ENCODE results near the gene UQCR10. TPM values are rescaled to one million over a fixed set of nuclear protein-coding genes. Genes with fewer than 3 reads are reported as not detected.

The UQCR10 gene
- total and polyA plus RNA-seq, 8 donors, result 2.0 to 307 (median 96.9) TPM

- TF ChIP-seq, protein P1, sequence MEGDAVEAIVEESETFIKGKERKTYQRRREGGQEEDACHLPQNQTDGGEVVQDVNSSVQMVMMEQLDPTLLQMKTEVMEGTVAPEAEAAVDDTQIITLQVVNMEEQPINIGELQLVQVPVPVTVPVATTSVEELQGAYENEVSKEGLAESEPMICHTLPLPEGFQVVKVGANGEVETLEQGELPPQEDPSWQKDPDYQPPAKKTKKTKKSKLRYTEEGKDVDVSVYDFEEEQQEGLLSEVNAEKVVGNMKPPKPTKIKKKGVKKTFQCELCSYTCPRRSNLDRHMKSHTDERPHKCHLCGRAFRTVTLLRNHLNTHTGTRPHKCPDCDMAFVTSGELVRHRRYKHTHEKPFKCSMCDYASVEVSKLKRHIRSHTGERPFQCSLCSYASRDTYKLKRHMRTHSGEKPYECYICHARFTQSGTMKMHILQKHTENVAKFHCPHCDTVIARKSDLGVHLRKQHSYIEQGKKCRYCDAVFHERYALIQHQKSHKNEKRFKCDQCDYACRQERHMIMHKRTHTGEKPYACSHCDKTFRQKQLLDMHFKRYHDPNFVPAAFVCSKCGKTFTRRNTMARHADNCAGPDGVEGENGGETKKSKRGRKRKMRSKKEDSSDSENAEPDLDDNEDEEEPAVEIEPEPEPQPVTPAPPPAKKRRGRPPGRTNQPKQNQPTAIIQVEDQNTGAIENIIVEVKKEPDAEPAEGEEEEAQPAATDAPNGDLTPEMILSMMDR (IDR thresholded peaks at IDR 0.05), result no peak
- TF ChIP-seq POLR2A (IDR thresholded peaks at IDR 0.05) (no peak), EP300 (IDR thresholded peaks at IDR 0.05) (no peak), POLR2AphosphoS5 (IDR thresholded peaks at IDR 0.05) (no peak)
- Histone ChIP-seq H3K27ac (no peak overlapping the region), H3K4me3 (no peak overlapping the region), H3K27me3 (peaks cover 16 to 95% (median 43%) of the 10 kb centered on the region in 3 donors), H3K4me1 (peaks cover 9 to 26% (median 22%) of the 10 kb centered on the region in 4 donors), H3K9me3 (no peaks in the 10 kb centered on the region), H3K36me3 (no peaks in the 10 kb centered on the region)
- DNase-seq, result no peak
- intact Hi-C loops (cut with DNase I; ENCODE audit: low total_unique reads), result no loop called here
- WGBS, 5 donors, result 81 to 85% (median 83%) methylated on average over 14 to 16 of the region's 16 CpGs
Observed at GRCh38 chr22:29722587-29722986, 44.6 kb upstream of the UQCR10 start.

DNA sequence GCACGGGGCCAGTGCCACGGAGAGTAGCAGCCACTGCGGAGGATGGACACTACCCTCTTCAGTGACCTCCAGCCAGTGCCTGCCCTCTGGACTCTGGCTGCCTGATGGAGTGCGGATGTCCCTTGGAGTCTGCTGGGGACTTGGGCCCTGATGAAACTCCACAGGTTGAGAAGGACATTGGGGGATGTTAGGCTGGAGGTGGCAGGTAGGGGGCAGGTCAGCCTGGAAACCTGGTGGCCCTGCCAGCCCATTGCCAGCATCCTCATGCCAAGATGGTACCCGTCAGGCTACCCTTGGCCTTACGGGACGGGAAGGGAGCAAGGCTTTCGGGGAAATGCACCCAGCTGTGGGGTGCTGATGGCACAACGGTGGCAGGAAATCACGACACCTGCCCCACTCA is 43.4 kb upstream of the UQCR10 start:
- Histone ChIP-seq H3K9me3 (no peaks in the 10 kb centered on the region), H3K27me3 (peaks cover 16 to 83% (median 37%) of the 10 kb centered on the region in 3 donors), H3K36me3 (no peaks in the 10 kb centered on the region), H3K4me1 (peaks cover 9 to 26% (median 22%) of the 10 kb centered on the region in 4 donors), H3K4me3 (no peak overlapping the region), H3K27ac (no peak overlapping the region)
- DNase-seq, result no peak
- no peak for TF ChIP-seq EP300 (IDR thresholded peaks at IDR 0.05)
- TF ChIP-seq, protein P1 (IDR thresholded peaks at IDR 0.05), result no peak
- WGBS, 5 donors, result 89 to 99% (median 92%) methylated on average over 5 to 10 of the region's 10 CpGs
- intact Hi-C loops (cut with DNase I; ENCODE audit: low total_unique reads), result no loop called here

- intact Hi-C loops (cut with DNase I; ENCODE audit: low total_unique reads), result no loop called here
- Histone ChIP-seq H3K36me3 (peaks cover 0 to 11% (median 2%) of the 10 kb centered on the region in 4 donors), H3K9me3 (no peaks in the 10 kb centered on the region), H3K4me1 (peaks cover 9 to 20% (median 15%) of the 10 kb centered on the region in 4 donors), H3K4me3 (no peak overlapping the region), H3K27ac (no peak overlapping the region), H3K27me3 (peaks cover 10 to 72% (median 26%) of the 10 kb centered on the region in 3 donors)
- no peak for DNase-seq
- TF ChIP-seq, protein P1 (IDR thresholded peaks at IDR 0.05), result no peak
- TF ChIP-seq EP300 (IDR thresholded peaks at IDR 0.05), result no peak
- TF ChIP-seq POLR2A (IDR thresholded peaks at IDR 0.05), result no peak
- TF ChIP-seq POLR2AphosphoS5 (IDR thresholded peaks at IDR 0.05), result no peak
- WGBS, 5 donors, result 55 to 69% (median 64%) methylated on average over 5 to 8 of the region's 8 CpGs
Observed at GRCh38 chr22:29724843-29725242, 42.3 kb upstream of the UQCR10 start.

GRCh38 chr22:29726106-29726505 is 41.1 kb upstream of the UQCR10 start:
- Histone ChIP-seq H3K27me3 (peaks cover 1 to 60% (median 16%) of the 10 kb centered on the region in 3 donors), H3K4me3 (no peak overlapping the region), H3K9me3 (no peaks in the 10 kb centered on the region), H3K36me3 (peaks cover 0 to 23% (median 13%) of the 10 kb centered on the region in 4 donors), H3K27ac (no peak overlapping the region), H3K4me1 (peaks cover 0 to 9% (median 6%) of the 10 kb centered on the region in 4 donors)
- intact Hi-C loops (cut with DNase I; ENCODE audit: low total_unique reads), result no loop called here
- TF ChIP-seq POLR2AphosphoS5 (IDR thresholded peaks at IDR 0.05), result no peak
- TF ChIP-seq POLR2A (IDR thresholded peaks at IDR 0.05), result no peak
- TF ChIP-seq, protein P1 (IDR thresholded peaks at IDR 0.05), result no peak
- TF ChIP-seq EP300 (IDR thresholded peaks at IDR 0.05), result no peak
- no peak for DNase-seq
- 48 to 78% (median 59%) methylated on average over 3 to 7 of the region's 7 CpGs for WGBS, 5 donors

Data from stomach (tissue), 9 donors.